ENCODE data around the gene SLC25A51.
A peak's percentile ranks its signal among the peaks of the same experiment; 100 is the strongest.

Gene SLC25A51, protein sequence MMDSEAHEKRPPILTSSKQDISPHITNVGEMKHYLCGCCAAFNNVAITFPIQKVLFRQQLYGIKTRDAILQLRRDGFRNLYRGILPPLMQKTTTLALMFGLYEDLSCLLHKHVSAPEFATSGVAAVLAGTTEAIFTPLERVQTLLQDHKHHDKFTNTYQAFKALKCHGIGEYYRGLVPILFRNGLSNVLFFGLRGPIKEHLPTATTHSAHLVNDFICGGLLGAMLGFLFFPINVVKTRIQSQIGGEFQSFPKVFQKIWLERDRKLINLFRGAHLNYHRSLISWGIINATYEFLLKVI

GRCh38 chr9:37903647-37904444, at the start of gene SLC25A51:
TSS of gene SLC25A51 (minus strand) at chr9:37904127. CDS start at chr9:37888550, 15,577 bp downstream.
- peak; percentile 90 for DNase-seq (ENCODE audit: low read depth)

- DNase-seq (ENCODE audit: low read depth): no peak
Observed at GRCh38 chr9:37953206-37953774, 49.4 kb upstream of the SLC25A51 start.

GRCh38 chr9:37952731-37953130, 48.8 kb upstream of the SLC25A51 start:
- DNase-seq (ENCODE audit: low read depth): no peak

DNA sequence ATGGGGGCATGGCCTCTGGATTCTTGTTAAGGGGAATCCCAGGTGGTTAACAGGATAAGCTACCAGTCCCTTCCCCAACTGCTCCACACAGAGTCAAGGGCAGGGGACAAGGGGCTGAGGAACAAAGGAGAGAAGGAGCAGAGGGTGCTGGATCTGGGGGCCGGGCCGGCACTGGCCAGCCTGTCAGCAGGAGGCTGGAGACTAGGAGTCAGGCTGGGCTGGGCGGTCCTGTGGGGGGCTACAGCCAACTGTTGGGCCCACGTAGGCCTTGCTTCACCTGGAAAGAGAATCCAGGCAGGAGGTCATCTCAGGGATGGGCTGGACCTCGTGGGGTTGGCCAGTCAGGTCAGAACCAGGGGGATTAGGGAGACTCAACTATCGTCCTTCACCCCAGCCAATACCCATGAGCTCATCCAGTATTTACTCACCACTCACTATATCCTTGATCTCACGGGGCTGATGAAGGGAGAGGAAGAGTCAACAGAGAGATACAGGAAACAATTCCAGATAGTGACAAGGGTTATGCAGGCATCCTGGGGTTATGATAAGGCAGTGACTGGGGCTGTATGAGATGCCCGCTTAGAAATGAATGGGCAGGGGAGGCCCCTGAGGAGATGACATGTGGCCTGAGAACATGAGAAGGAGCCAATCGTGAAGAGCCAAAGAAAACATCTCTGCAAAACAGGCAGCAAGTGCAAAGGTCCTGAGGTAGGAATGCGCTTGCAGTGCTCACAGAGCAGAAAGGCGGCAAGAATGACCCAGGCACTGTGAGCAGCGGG, 47.9 kb upstream of the SLC25A51 start:
- DNase-seq (ENCODE audit: low read depth): no peak

- no peak for DNase-seq (ENCODE audit: low read depth)
Observed at GRCh38 chr9:37950561-37950960, 46.6 kb upstream of the SLC25A51 start.

DNA sequence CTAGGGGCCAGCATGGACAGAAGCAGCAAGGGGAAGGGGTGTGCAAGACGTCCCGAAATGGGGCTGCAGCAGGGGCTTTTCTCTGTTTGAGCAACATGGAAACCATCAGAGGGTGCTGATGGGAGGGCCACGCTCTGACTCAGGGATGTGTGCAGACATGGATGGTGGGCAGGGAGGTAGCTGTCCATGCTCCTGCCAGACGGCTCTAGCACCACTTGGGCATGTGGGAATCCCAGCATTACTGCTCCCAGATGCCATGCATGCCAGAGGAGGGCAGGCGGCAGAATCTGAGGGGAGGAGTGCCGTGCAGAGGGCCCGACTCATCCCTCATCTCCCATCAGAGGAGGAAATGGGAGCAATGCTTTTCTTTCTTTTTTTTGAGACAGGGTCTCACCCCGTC, 45.6 kb upstream of the SLC25A51 start:
- DNase-seq (ENCODE audit: low read depth): no peak

- DNase-seq (ENCODE audit: low read depth): no peak
Observed at GRCh38 chr9:37948417-37948980, 44.6 kb upstream of the SLC25A51 start.

DNA sequence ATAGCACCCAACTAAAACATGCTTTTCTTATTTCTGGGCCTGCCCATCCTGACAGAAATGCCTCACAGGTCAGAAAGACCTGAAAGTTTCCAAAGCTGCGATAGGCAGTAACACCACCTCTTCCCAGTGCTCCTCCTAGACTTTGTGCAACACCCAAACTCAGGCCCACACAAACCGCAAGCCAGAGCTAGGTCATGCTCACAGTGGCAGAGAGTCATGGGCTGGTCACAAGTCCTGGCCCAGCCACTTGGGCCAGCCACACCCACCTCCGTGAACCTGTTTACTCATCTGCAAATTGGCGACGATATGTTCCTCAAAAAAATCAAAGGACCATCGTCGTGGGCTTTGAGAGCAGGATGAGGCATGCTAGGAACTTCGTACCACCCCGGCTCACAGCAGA, 44.0 kb upstream of the SLC25A51 start:
- DNase-seq (ENCODE audit: low read depth): no peak

GRCh38 chr9:37947471-37947870, 43.5 kb upstream of the SLC25A51 start:
- no peak for DNase-seq (ENCODE audit: low read depth)

GRCh38 chr9:37946971-37947370, 43.0 kb upstream of the SLC25A51 start:
- no peak for DNase-seq (ENCODE audit: low read depth)

DNA sequence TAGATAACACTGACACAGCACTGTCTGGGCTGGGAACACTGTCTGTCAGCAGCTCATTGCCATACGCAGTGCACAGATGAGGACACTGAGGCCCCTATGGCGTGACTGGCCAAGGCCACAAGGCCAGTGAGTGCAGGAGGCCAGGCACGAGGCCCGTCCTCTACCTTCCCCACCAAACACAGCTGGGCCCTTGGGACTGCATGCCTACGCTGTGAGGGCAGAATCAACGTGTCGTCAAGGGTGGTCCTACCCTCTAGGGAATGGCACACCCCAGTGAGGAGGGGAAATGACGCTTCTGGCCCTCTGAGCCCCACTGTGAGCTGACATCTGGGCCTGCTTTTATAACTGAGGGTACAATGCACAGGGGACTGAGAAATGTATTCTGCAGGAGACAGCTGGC, 42.1 kb upstream of the SLC25A51 start:
- no peak for DNase-seq (ENCODE audit: low read depth)

GRCh38 chr9:37944671-37945481, 40.9 kb upstream of the SLC25A51 start:
- no peak for DNase-seq (ENCODE audit: low read depth)

- DNase-seq (ENCODE audit: low read depth): no peak
Observed at GRCh38 chr9:37944266-37944650, 40.3 kb upstream of the SLC25A51 start.

GRCh38 chr9:37943345-37944265, 39.7 kb upstream of the SLC25A51 start:
- DNase-seq (ENCODE audit: low read depth): no peak

DNA sequence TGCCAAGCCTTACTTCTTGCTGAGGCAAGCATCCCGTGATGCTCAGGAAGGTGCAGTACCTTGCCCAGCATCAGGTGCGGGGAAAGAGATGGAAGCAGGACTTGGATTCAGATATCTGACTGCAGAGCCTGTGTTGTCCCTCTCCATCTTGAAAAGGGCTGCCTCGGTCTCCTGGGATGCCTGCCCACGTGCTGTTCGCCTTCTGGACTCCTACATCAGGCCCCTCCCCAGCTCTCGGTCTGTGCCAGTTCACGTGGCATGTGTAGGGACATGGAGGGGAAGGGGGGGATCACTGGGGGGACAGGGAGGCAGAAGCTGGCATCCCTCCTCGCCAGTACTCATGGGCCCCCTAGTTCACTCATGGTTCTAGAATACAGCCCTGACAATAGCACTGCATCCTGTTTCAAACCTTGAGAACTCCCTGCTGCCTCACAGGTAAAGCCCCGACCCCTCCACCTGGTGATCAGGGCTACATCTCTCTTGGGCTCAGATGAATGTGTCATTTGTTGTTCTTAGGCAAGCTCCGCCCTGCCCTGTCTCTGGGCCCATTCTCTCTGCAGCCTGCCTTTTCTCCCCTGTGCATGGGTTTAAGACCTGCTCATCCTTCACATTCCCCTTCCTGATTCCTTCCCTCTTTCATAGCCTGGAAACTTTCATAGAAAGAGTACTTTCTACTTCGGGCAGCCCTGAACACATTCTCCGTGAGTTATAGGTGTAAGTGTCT, 38.9 kb upstream of the SLC25A51 start:
- DNase-seq (ENCODE audit: low read depth): no peak

DNA sequence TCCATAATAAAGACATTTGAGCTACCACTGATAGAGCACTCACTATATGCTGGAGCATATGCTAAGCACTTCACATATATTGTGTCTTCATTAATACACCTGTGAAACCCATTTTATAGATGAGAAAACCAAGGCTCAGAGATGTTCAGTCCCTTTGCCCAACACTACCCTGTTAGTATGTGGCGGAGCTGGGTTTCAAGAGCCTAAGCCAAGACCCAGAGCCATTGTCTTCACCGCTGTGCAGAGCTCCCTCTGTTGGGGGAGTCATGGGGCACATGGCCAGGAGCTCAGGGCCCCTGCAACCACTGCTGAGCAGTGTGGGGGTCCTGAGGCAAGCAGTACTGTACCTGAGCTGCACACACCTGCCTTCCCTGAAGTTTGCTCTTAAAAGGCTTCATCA, 37.3 kb upstream of the SLC25A51 start:
- DNase-seq (ENCODE audit: low read depth): no peak

DNA sequence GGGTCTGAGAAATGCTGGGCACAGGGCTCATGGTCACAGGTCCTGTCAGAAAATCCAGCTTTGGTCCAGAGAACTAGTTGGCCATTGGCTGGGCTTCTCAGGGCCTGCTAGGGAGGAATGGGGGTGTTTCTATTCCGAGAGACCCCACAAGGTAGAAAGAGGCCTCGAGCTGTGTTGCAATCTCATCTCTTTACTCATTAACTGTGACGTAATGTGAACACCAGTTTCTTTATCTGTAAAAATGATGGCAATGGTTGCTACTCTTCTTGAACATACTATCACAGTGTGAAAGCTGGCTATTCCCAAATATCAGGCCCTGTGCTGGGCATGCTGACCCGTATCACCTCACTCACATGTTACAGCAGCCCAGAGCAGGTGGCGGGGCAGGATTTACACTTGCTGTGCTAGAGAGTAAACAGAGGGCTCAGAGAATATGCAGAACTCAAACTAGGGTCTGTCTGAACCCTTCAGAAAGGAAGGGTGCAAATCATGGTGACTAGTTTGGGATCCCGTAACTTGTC, 35.7 kb upstream of the SLC25A51 start:
- no peak for DNase-seq (ENCODE audit: low read depth)

- no peak for DNase-seq (ENCODE audit: low read depth)
Observed at GRCh38 chr9:37938121-37938891, 34.4 kb upstream of the SLC25A51 start.

Measured in stimulated activated CD8-positive, alpha-beta memory T cell treated with anti-CD3 and anti-CD28 coated beads, Interleukin-7, amount 100 ng/mL, for 24 hours (primary cell).